HG03378 (cell line): ENCODE measurements around the gene RIPPLY2.
"Not testable (repeated sequence)": the region's sequence is repeated elsewhere in the genome, so short reads cannot be mapped to it uniquely, and the experiment has no call there.

Experiments
- ATAC-seq: cut with Tn5 transposase; IDR thresholded peaks from one replicate; pipeline ENCODE4 v1.9.1; 2021; ENCODE audit warnings: mild to moderate bottlenecking, moderate library complexity; ENCODE audit not compliant: unreplicated experiment

Gene RIPPLY2

GRCh38 chr6:83853178-83854000, at the start of gene RIPPLY2:
RIPPLY2 (plus strand) TSS chr6:83853360; CDS start chr6:83853417, 57 bp downstream.
- peak; percentile 40 for ATAC-seq

GRCh38 chr6:83803492-83803891, 49.7 kb upstream of the RIPPLY2 start:
- ATAC-seq, result not testable (repeated sequence)

GRCh38 chr6:83804886-83805285, 48.3 kb upstream of the RIPPLY2 start:
- ATAC-seq, result no peak

GRCh38 chr6:83808005-83808404, 45.2 kb upstream of the RIPPLY2 start:
- ATAC-seq, result no peak

GRCh38 chr6:83808926-83809325, 44.2 kb upstream of the RIPPLY2 start:
- ATAC-seq, result no peak

GRCh38 chr6:83812595-83812994, 40.6 kb upstream of the RIPPLY2 start:
- ATAC-seq, result no peak

GRCh38 chr6:83815631-83816272, 37.4 kb upstream of the RIPPLY2 start:
- ATAC-seq, result no peak

GRCh38 chr6:83822629-83823169, 30.5 kb upstream of the RIPPLY2 start:
- ATAC-seq, result no peak

GRCh38 chr6:83824388-83824801, 28.8 kb upstream of the RIPPLY2 start:
- ATAC-seq, result no peak

- no peak for ATAC-seq
These were observed 28.3 kb upstream of the RIPPLY2 start for GRCh38 chr6:83824831-83825230.

GRCh38 chr6:83827050-83827449, 26.1 kb upstream of the RIPPLY2 start:
- no peak for ATAC-seq

- ATAC-seq, result no peak
These were observed 14.4 kb upstream of the RIPPLY2 start for GRCh38 chr6:83838727-83839126.

GRCh38 chr6:83844170-83844569, 9.0 kb upstream of the RIPPLY2 start:
- no peak for ATAC-seq

- ATAC-seq, result no peak
These were observed 6.9 kb upstream of the RIPPLY2 start for GRCh38 chr6:83846291-83846690.

- ATAC-seq, result peak; percentile 95
These were observed 6.0 kb upstream of the RIPPLY2 start for GRCh38 chr6:83847179-83847578.

GRCh38 chr6:83849127-83849526, 4.0 kb upstream of the RIPPLY2 start:
- ATAC-seq, result no peak

- no peak for ATAC-seq
These were observed 3.5 kb upstream of the RIPPLY2 start for GRCh38 chr6:83849610-83850009.

GRCh38 chr6:83852528-83853177, 507 bp upstream of the RIPPLY2 start:
- no peak for ATAC-seq

GRCh38 chr6:83854001-83854501, 891 bp downstream of the RIPPLY2 start:
- ATAC-seq, result no peak

- no peak for ATAC-seq
These were observed 1.6 kb downstream of the RIPPLY2 start for GRCh38 chr6:83854766-83855165.
